Bone marrow (tissue), 2 donors: ENCODE data around the gene DOCK1.
A peak's percentile ranks its signal among the peaks of the same experiment; 100 is the strongest.
"Not testable (repeated sequence)": the region's sequence is repeated elsewhere in the genome, so short reads cannot be mapped to it uniquely, and the experiment has no call there.

Experiments used
- DNase-seq, 2 donors: peaks; one replicate each; lab custom pipeline; 2025; lab: John Stamatoyannopoulos, UW

The DOCK1 gene

DNA sequence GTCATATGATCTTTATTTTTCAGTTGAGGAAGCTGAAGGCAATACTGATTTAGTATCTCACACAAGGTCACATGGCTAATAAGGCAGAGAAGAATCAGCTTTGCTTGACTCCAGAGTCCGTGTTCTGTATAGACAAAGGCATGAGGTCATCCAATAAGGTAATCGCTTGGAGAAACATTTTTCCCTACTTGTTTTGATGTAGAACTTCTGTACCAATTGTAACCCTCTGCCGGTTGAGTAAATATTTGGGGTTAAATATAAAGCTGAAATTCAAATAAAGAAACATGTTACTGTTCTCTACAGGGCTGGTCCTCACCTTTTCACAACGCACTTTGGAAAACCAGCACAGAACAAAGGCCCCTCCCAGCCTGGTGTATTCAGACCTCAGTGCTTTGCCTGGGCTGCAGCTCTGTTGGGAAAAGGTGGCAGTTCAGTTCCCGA, 374.1 kb downstream of the DOCK1 start:
- no peak for DNase-seq

DNA sequence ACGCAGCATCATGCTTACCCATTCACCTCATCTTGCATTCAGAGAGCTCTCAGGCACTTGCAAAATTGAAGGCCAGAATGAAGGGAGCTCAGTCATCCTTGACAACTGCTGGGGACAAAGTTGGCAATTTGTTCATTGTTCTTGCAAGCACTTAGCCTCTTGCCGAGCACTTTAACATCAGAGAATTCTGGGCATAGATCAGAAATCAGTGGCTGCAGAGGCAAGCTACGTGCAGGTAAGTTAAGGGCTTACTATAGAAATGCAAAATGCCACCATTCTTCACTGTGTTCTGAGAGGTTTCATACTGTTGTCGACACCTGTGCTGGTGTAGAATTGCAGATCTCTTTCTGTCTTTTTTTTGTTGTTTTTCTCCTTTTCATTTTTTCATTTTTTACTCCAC, 375.2 kb downstream of the DOCK1 start:
- no peak for DNase-seq

DNA sequence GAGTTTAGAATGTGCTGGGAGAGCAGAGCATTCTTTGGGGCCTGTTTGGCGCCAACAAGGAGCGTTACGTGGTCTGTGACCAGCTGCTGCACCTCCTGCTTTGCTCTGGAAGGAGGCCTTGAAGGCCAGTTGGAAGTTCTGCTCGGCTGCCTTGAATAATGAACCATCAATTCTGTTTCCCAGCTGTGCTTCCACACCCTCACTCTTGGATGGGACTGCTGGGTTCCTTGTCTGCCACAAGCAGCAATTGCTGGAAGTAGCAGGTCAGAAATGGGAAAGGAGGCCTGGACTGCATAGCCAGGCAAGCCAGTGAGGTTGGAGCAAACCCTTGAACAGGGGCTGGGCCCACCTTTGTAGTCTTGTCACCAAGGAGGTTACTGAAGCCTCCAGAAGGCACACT, 377.8 kb downstream of the DOCK1 start:
- DNase-seq = no peak

DNA sequence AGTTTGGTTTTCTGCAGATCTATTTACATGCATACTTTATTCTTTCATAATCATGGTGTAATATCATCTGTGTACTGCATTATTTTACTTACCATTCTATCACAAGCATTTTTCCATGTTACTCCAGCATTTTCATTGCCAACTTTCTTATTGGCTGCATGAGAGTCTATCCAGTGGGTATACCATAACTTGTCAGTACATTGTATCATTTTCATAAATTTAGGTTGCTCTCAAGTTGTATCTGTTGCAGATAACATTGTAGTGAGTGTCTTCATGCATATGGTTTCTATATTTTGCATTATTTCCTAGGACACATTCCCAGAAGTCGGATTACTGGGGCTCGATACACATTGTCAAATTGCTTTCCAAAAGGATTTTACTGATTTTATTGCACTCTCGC, 378.3 kb downstream of the DOCK1 start:
- DNase-seq = no peak

DNA sequence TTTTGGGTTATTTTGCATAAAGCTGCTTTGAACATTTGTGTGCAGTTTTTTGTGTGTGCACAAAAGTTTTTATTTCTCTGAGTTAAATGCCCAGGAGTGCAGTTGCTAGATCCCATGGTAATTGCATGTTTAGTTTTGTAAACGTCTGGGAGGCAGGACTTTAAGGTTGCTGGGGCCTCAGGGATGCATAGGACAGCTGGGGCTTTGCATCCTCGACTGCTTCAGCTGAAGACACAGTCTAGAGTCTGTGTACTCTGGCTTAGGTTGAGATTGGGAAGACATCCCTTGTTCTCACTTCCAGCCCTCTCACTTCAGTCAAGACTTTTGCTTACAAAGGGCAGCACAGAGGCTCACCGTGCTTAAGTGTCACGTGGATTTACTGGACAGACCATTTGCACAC, 385.6 kb downstream of the DOCK1 start:
- DNase-seq = no peak

DNA sequence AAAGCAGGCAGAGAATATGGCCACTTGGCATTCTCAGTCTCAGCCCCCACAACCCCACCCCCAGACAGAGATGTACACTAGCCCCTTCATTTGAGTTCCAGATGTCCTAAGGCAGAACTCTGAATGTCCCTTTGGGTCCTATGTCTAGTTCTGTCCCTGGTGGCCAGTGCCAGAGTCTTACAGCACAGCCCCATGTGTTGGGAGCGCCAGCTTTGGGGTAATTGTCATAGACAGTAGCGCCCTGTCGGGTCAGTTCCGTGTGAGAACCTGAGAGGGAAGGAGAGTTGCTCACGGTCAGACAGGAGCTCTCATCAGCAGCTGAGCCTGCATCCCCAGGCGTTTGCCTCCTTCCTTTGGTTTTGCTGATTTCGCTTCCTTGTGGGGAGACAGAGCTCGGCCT, 386.1 kb downstream of the DOCK1 start:
- no peak for DNase-seq

DNA sequence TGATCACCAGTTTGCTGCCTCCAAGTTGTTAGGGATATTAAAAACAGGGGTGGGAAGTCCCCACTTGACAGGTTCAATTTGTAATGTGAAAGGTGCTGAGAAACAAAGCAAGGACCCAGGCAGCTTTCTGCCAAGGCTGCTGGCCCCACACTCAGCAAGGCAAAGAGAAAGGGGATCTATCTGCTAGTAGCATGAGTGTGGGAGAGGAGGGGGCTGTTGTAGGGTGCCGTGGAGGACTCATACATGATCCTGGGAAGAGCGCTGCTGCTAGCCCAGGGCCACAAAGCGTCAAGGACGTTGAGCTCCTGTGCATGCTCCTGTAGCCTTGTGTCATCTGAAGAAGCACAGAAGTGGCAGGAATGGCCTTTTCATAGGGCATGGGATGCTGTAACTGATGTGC, 387.7 kb downstream of the DOCK1 start:
- no peak for DNase-seq

DNA sequence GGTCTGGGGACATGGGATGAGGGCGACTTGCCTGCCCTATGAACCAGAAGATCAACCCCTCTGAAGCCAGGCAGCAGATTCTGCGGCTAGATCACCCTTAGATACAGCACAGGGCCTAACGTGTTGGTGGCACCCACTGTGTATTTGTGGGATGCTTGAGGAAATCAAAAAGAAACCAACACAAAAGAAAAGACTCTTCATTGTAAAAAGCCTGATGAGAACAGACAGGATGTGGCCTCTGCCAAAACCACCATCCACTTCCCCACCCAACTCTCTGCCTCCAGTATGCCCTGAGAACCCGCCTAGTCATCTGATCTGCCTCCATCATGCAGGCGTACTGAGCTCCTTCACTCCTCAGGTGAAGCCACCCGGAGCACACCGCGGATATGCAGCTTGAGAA, 388.4 kb downstream of the DOCK1 start:
- peak in 1 of 2 donors; percentile 4 for DNase-seq

DNA sequence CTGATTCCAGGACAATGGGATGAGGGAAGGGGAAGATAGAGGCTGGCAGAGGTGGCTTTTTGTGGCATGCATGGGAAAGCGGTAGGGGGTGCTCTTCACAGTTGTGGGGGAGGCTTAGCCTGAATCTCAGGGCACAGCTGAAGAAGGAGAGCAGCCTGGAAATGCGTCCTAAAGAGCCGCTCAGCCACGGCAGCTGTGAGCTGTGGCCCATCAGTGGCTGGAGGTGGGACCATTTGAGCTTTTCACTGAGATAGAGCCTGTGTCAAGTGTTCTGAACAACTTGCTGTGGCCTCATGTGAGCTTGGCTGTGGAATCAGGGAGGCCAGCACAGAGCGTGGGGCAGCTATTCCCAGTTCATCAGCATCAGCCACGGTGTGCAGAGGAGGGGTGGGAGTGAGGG, 391.5 kb downstream of the DOCK1 start:
- DNase-seq = no peak

DNA sequence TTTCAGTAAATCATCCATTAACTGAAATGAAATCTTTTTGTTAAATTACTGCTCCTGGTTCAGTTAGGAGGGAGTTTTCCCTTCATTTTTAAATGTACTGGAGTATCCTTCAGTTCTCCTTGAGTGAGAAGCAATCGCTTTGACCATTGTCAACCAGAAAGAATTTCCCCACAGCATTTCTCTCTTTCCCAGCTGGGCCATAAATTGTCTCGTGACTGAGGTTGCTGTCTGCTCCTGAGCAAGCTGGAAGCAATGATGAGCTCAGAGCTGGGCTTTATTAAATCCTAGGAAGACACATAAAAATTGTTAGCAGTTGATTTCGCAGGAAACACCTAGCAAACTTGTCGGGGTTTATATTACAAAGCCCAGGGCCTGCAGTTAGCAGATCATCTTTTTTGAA, 393.2 kb downstream of the DOCK1 start:
- DNase-seq = no peak

DNA sequence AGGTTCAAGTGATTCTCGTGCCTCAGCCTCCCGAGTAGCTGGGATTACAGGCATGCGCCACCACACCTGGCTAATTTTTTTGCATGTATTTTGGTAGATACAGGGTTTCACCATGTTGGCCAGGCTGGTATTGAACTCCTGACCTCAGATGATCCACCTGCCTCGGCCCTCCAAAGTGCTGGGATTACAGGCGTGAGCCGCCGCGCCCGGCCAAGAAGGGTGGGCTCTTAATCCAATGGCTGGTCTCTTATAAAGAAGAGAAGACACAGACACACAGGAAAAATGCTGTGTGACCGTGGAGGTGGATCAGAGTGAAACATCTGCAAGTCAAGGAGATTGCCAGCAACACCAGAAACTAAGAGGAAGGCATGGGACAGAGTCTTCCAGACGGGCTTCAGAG, 394.0 kb downstream of the DOCK1 start:
- DNase-seq = not testable (repeated sequence)

DNA sequence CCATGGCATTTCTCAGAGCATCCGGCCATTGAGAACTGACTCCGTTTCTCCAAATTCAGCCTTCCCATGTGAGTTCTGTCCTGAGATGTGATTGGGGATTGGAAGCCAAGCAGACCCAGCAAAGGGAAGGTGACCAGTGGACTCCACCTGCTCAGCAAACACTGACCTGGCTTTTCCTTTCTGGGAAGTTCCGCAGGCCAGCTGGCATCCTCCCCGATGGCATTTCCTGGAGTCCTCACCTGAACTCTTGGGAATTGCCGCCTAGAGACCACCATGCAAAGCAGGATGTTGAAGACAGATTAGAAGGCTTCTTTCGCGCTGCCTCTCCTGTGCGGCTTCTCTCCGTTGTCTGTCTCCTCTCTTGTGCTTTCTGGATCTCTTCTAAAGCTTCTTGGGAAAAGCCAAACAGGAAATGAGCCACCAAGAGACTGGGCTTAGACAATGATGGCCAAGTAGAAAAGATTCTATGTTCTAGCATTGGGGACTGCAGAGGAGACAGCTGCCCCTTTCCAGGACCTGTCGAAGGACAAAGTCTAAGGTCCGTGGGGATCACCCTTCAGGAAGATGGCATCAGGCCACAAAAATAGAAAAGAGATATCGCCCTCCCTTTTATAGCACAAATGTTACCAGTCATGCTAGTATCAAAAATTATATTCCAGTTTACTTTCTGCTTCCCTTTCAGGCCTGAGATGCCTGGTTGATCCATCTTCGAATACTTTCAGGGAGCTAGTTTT, 394.9 kb downstream of the DOCK1 start:
- no peak for DNase-seq

DNA sequence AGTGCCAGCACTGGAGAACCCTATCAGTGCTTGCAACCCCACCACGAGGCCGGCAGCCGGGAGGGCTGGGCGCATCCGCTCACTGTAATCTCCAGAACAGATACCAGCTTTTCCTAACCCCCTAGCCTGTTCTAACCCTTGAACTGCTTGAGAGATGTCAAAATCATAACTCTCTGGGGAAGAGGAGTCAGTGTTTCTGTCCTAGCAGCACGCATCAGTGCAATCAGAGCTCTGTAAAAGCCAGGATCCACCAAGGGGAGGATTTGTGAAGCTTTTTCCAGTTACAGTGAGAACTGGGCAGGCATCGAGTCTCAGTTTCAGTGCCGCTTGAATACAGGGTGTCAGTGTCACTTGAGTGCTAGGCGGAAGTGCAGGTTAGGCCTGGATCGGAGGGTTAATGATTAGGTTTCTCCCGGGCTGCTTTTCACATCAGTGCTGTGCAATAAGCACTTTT, 395.7 kb downstream of the DOCK1 start:
- no peak for DNase-seq

DNA sequence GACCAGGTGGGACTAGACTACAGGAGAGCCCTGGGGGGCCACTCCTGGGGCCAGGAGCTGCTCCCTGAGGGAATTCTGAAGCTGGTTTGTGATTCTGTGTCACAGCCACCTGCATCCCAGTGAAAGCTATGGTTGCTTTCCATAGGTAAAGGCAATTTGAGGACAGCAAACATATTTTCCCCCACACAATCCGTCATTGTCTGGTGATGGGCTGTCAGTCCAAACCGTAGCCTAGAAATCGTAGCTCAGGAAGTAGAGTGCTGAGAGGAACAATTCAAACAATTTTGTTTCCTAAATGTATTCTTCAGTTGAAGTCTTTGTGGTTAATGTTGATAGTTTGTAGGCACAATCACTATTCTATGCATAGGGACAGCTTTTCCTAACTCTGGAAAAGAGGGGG, 397.1 kb downstream of the DOCK1 start:
- no peak for DNase-seq

DNA sequence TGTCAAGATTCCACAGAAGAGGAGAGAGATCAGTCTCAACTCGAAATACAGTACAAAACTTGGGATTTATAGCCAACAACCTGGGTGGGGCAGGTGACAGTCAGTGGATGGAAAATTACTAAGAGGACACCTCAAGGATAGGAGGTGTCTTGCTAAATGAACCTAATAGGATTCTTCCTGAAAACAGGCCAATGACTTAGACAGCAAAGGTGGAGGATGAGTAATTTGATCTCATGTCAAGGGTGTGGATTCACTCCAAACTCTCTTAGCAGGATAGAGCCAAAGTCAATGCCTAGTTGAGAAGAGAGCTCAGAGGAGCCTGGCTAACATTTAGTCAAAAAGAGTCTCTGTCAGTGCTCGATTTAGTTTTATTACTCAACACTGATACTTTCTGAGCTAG, 397.9 kb downstream of the DOCK1 start:
- DNase-seq = no peak

DNA sequence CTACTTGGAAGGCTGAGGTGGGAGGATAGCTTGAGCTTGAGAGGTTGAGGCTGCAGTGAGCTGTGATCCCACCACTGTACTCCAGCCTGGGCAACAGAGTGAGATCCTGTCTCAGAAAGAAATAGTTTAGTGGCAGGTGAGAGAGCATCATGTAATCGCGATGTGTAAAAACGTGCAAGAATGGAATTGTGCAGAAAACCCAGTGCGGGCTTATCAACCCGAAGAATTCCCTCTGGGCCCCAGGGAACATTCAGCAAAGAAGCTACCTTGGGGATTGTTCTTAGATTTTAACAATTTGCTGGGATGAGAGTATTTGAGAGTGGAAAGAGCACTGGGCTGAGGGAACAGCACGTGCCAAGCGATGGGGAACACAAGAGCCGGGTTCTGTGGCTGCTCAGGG, 398.5 kb downstream of the DOCK1 start:
- DNase-seq = no peak

DNA sequence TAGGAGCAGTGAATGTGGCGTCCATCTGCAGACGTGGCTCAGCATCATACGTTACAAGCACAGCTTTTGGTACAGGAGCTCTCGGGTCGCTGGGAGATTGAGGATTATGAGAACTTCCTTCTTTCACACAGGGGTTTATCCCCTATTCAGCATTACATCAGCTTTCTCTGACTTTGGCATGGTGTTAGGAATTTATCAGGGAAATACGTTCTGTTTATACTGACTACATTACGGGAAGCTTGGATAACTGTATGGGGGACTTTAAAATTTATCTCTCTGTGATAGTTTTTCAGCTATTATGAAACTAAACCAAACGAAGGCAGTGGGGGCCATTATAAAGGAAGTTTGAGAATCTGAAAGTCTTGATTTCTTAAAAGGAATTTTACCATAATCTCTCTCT, 401.3 kb downstream of the DOCK1 start:
- DNase-seq = no peak

DNA sequence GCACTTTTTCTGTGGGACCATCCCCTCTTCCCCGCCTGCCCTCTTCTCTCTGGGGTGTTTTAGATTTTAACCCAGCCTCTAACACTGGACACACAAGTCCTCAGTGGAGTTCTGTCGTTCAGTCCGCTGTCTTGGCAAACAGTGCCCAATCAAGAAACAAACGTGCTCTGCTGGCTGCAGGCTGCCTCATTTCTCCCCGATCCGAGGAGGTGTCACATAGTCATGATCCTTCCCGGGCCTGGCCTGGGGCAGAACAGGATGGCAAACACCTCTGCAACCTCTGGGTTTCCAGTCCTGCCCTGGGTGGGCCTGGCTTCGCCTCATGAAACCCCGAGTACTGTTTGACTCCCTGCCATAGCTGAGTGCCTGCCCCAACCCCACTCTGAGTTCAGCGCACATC, 402.1 kb downstream of the DOCK1 start:
- DNase-seq = no peak

DNA sequence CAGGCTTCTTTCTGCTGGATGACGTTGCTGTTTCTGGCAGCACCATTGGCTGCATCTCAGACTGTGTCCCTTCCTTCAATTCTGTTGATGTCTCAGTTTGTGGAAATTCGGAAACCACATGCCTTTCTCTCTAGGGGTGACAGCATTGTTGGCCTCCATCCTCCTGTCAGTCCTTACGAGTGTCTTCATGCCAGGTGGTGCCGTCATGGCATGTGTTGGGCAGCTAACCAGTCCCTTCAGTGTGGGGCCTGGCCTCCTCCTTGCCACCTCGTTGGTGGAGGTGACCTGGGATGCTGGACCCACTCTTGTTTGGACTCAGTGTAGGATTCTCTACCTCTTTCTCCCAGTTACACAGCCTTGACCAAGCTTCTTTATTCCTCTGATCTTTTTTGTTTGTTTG, 402.8 kb downstream of the DOCK1 start:
- no peak for DNase-seq

DNA sequence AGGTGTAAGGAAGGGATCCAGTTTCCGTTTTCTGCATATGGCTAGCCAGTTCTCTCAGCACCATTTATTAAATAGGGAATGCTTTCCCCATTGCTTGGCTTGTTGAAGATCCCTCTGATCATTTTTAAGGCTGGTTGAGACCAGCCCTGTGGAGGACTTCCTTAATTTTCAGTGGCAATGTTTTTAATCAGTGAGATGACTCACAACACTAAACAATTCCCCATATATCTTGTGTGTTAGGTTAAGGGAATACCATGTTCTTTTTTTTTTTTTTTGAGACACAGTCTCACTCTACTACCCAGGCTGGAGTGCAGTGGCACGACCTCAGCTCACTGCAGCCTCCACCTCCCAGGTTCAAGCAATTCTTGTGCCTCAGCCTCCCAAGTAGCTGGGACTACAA, 404.4 kb downstream of the DOCK1 start:
- not testable (repeated sequence) for DNase-seq

DNA sequence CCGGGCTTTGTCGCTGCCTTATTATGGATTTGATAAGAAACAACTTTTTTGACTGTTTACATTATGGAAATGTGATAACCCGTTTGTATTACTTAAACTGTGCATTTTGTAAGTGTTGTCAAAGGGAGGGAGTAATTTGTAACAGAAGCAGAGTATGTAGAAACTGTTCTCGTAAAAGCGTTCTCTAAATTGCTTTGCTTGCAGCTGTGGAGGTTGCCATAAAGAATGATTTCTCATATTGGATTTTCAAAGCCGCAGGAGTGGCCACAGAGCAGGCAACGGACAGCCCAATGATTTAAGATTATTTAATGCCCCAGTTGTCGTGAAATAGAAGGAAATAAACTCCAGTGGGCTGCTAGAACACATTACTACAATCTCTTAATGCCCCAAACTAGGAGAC, 405.2 kb downstream of the DOCK1 start:
- no peak for DNase-seq

DNA sequence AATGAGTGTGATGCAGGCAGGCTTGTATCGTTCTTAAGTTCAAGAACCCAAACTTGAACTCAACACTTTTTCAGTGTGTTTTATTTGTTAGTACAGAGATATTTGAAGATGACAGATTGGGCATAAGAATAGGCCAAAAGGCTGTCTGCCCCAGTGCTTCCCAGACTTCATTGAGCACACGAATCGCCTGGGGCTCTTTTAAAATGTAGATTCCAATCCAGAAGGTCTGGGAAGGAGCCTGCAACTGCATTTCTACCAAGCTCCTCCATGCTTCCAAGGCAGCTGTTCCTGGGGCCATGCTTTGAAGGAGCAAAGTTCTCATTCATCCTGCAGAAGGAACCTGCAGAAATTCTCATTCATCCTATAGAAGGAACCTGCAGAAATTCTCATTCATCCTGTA, 405.7 kb downstream of the DOCK1 start:
- no peak for DNase-seq

DNA sequence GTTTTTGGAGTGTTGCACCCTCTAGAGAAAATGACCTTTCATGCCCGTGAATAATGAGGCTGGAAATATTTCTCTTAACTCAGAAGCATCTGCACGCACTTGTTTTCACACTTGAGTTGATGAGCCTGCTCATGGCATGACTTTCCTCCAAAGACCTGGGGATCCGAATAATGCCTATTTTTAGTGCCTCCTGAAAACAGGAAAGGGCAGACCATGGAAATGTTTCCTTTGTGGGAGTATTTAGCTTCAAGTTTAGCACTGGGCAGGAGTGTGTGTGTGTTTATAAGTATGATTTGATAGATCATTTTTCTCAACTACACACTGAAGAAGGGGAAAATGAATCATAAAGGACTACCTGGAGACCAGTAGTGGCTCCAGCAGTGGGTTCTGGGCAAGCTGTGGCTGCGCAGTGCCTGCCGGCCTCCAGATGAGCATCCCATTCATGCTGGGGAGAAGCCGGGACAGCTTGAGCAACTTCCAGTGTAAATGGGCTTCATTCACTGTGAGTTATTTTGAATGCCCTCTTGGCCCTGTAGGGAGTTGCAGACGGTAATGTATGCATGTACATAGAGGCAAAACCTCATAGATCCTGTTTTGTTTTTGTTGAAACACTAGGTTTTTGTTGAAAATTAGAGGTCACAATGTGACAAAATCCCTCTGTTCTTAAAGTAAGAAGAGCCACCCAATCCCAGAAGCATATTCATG, 408.9 kb downstream of the DOCK1 start:
- DNase-seq = no peak

DNA sequence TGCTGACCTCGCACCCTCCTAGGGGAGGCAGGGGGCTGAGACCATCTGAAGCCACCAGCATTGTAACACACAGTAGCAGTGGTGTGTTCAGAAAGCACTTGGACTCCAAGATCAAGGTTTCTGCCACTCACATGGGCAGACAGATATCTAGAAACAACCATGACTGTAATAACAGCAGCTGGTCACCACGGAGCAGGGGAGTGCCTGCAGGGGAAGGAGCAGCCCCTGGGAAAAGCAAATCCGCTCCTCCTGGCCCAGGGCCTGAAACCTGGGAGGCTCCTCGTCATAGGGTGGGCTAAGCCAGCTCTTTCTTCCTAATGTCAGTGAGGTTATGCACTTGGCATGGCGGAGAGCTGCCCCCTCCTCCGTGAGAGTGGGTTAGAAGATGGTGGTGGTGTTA, 409.6 kb downstream of the DOCK1 start:
- no peak for DNase-seq
